Measurements from ENCODE around the gene CDK5RAP2.

GRCh38 chr9:120528829-120529228 lies 51.1 kb downstream of the CDK5RAP2 start:
- TF ChIP-seq EZH2 (IDR thresholded peaks at IDR 0.05) (no peak), POLR2AphosphoS5 (IDR thresholded peaks at IDR 0.05; ENCODE audit: borderline replicate concordance, low read depth, low read length) (no peak), FOXP2 (optimal IDR thresholded peaks at IDR 0.05; ENCODE audit: control extremely low read depth, extremely low read length, insufficient read depth) (no peak)
